LHCN-M2 (cell line): ENCODE data around the gene SP6. TPM values are rescaled to one million over a fixed set of nuclear protein-coding genes. Genes with fewer than 3 reads are reported as not detected.

Experiments used
- DNase-seq: peaks from one replicate; pipeline ENCODE4 v3.0.0-alpha.2; 2012; ENCODE audit warnings: low read depth
- total RNA-seq: library from RNA; depleted of rRNA; stranded (reverse); fragments of >200 nt; gene quantifications from 2 replicates; pipeline ENCODE4 v1.2.3, GENCODE V29; 2014

Gene SP6
- total RNA-seq, 1 experiment from 2014 or later = not detected

DNA sequence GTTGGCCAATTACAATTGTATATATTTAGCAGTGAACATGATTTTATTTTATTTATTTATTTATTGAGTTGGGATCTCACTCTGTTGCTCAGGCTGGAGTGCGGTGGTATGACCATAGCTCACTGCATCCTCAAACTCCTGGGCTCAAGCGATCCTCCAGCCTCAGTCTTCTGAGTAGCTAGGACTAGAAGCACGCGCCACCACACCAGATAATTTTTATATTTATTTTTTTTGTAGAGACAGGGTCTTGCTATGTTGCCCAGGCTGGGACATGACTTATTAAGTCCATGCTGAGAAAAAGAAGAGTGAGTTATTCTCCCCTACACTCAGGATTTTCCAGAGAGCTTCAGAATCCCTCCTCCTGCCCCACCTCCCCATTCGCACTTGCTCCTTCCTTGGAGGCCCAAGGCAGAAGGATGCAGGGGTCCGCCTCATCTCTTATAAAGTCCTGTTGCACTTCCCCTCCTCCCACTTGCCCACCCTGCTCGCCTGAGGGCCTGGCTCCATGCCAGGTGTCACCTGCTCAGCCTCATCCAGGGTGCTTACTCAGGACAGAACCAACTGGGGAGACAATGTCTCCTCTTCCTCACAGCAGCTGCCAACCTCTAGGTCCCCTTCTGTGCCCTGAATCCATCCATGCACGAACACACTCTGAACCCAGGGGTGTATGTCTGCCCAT, 29.0 kb upstream of the SP6 start:
- DNase-seq = no peak

DNA sequence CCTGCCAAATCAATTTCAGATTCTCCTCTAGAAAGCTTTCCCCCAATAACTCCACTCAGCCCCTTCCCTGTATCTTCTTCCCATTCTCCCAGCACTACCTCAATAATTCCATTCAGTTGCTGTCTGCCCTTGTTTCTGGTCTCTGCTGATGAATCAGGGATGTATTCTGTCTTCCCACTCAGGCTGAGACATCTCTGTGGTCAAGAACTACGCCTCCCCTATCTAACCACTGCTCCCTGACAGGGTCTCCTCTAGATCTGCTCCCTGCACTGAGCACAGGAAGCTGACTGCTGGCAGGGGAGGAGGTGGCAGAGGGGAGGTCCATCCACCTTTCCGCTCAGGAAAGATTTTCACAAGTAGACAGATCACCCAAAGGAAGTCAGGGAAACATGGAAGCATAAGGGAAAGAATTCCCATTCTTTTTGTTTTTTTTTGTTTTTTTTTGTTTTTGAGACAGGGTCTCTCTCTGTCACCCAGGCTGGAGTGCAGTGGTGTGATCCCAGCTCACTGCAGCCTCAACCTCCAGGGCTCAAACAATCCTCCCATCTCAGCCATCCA, 28.1 kb upstream of the SP6 start:
- peak; percentile 68 for DNase-seq

DNA sequence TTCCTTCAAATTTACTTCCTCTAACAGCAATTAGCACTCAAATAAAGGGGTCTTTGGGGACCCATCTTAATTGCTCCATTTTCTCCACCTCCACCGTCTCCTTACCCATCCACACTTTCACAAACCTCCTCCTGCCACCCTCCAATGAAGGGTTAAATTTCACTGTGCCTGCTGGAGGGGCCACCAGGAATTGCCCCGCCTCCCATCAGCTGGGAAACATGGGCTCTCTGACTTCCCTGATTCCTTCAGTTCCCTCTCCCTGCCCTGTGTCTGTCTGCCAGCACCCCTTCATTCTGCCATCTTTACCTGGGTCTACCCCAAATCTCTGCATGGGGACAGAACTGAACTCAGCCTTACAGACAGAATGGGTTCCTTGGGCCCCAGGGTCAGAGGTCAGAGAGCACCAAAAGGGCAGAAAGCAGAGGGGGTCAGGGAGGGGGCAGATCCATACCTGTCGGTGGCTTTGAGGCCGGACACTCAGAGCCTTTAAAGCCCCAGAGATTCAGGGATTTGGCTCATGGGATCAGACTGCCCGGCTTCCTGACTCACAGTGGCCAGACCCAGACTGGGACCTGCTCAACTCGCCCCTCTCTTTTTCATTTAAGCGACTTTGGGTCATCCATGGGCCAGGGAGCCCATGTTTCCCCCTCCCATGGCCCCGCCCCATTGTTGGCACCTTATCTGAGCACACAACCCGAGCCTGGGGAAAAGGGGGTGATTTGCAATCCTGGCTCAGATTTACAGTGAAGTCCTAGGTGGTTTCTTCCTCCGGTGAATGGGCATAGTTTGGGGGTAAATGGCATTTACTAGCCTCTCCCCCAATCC, 27.5 kb upstream of the SP6 start:
- peak; percentile 28 for DNase-seq

DNA sequence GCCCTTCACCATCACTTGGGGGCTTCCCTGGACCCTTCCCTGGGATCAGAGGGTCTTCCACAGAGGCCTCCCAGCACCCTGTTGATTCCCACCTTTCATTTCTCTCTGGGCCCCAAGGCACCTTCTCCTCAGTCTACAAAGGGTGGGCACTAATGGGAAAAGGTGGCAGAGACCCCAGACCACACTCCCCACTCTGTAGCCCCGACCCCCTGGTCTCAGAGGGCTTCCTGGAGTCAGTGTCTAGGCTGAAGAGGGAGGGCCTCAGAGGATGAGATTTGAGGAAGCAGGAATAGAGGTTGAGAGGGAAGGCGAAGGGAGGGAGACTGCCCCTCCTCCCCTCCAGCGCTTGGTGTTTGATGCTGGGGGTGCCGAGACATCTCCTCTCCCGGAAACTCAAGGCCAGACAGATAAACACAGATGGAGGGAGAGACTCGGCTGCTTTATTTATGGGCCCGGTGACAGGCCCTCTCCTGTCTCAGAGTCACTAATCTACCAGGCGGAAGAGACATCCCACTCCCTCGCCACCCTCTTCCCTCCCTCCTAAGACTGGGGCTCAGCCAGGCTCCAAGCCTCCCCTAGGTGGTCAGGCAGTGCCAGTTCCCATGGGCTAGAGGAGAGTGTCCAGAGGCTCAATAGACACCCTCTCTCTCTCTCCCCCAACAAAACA, 26.5 kb upstream of the SP6 start:
- no peak for DNase-seq

DNA sequence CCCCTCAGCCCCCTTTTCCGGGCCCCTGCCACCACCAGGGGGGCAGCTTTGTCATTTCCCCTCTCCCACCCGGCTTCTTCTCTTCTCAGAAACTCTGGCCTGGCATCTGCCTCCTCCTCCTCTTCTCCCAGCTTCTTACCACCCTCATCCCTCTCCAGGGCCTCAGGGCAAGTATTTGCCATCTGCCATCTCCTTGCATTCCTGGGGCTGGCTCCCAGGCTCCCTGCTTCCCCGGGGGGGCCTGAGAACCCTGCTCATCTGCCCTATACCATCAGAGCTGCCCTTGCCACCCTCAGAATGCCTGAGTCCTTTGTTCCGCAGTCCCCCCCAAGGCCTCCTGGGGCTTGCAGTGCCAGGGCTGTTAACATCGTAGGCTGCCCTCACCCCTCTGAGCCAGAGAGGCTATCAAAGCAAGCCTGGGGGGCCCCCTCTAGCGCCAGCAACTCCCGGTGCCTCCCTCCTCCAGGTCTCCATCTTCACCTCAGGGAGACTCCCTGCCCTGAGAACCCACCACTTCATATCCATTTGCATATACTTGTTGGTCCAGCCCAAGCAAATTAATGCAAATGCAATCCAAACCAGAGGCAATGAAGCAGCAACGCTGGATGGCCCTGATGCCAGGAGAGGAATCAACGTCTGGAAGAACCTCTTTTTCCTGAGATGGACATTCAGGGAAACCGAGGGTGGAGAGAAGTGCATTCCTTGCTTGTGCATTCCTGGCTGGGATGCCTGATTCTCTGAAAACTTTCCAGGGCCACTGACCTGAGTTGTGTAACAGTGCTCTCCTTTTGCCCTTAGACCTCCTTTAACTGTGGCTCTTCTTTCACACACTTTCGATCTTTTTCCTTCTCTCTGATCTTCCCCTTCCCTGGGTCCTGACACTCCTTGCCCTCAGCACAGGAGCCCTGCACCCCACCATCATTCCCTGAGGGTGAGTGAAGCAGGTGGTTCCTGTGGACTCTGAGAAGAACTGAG, 24.3 kb upstream of the SP6 start:
- no peak for DNase-seq

GRCh38 chr17:47873200-47874090, 22.5 kb upstream of the SP6 start:
- DNase-seq = no peak

DNA sequence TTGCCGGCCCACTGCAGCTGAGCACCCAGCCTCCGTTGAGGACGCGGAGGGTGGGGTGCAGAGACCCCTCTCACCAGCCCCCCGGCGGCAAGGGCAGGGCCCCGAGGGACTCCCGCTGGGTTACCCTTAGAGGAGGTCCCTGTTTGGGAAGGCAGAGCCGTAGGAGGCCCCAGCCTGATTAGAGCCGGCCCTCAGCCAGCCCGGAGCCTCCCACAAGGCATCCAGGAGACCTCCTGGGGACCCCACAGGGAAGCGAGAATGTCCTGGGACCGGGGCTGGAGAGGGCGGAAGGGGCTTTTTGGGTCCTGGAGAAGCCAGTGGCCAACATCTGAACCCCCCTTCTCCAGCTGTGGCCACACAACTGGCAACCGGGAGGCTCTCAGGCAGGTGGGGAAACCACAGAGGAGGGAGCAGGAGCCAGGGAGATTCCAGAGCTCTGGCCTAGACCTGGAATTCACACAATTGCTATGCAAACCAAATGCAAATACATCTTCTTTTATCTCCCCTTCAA, 21.7 kb upstream of the SP6 start:
- DNase-seq = no peak

GRCh38 chr17:47872019-47872650, 21.2 kb upstream of the SP6 start:
- no peak for DNase-seq

- DNase-seq = no peak
Observed at GRCh38 chr17:47871048-47871447, 20.1 kb upstream of the SP6 start.

DNA sequence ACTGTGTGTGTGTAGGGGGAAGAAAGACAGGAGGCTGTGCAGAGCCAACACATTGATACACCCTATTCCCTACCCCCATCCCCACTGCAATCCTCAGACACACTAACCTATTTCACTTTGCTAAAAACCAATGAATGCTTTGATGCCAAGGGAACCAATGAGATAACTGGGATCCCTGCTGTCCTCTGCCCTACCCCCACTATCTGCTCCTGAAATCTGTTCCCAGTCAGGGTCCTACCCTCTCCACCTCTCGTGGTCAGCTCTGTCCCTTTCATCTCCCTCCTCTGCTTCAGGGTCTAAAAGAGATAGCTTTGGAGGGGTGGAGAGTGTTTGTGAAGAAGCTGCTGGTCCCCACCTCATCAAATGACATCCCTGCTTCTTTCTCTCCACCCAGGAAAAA, 19.1 kb upstream of the SP6 start:
- no peak for DNase-seq

DNA sequence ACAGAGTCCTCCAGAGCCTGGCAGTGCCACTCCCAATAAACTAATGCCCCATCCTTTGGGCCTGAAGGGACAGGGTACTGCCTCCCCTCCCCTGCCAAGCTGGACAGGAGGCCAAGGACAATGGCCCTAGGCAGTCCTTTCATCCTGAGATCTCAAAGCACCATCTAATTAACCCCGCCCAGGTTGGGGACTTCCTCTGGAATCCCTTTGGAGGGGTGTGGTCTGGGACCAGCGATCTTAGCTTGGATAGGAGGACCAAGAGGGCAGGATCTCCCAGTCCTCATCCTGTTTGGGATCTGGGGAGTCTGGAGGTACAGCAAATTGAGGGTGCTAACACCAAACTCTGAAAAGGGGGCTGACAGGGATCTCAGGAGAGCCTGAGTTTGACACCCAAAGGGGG, 18.2 kb upstream of the SP6 start:
- DNase-seq = no peak

- DNase-seq = no peak
Observed at GRCh38 chr17:47867813-47868533, 17.0 kb upstream of the SP6 start.

DNA sequence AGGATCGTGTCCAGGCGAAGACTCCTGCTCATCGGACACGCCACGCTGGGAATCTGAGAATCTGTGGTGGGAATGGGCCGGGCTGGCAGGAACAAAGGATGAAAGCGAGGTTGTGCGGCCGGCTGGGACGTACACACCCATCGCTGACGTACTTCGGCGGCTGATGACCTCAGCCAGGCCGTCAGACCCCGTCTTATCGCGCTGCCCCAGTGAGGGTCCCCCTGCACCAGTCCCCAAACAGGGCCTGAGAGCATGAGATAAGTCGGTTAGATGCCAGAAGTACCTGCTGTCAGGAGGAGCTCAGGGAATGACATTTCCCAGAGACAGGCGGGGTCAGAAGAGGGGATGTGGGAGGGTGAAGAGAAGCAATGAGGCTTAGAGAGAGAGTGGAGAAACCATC, 16.0 kb upstream of the SP6 start:
- no peak for DNase-seq

GRCh38 chr17:47864791-47865216, 13.8 kb upstream of the SP6 start:
- DNase-seq = no peak

DNA sequence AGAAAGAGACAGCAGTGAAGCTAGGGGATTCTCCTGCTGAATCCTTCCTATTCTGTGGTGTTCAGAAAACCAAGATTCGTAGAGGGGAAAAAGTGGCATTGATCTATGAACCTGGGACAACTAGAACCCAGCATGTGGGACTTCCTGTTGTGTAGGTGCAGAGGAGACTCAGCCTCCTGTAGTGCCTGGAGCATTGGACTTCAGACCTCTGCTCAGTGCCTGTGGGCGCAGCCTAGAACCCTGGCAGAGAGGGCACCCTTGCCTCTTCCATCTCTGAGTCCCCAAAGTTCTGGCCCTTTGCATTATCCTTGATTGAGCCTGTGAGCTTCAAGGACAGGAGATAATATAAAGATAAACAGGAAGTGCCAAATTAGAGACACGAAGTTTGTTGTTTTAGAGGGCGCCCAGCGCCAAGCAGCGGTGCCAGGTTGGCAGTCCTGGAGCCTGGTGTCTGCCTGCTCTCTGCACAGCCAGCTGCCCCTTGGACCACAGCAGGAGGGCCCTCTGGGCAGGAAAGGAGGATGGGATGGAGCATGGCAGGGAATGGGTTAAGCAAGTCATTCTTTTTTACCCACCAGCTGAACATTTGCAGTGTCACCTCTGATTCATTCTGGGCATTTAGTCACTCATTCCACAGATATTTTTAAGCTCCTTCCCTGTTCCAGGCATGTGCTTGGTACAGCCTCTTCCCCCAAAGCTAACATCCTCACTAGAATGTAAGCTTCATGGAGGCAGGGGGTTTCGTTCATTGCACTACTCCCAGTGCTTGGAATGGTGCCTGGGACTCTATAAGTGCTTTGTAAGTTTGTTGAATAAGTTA, 11.9 kb upstream of the SP6 start:
- peak; percentile 94 for DNase-seq

GRCh38 chr17:47860386-47860785, 9.4 kb upstream of the SP6 start:
- DNase-seq = no peak

- DNase-seq = no peak
Observed at GRCh38 chr17:47857551-47858455, 6.8 kb upstream of the SP6 start.
